NB4 (cell line): ENCODE measurements around the gene PDE4A.

Experiments used
- POLR2A ChIP-seq: IDR thresholded peaks from 2 replicates; pipeline ENCODE4 v1.6.1; 2011; ENCODE audit warnings: mild to moderate bottlenecking; ENCODE audit not compliant: insufficient read length; ENCODE audit errors: extremely low read depth
- TF ChIP-seq, protein P1 (sequence below): IDR thresholded peaks from one replicate; pipeline ENCODE4 v1.5.1; 2012; ENCODE audit warnings: low read depth, low read length

DNA sequence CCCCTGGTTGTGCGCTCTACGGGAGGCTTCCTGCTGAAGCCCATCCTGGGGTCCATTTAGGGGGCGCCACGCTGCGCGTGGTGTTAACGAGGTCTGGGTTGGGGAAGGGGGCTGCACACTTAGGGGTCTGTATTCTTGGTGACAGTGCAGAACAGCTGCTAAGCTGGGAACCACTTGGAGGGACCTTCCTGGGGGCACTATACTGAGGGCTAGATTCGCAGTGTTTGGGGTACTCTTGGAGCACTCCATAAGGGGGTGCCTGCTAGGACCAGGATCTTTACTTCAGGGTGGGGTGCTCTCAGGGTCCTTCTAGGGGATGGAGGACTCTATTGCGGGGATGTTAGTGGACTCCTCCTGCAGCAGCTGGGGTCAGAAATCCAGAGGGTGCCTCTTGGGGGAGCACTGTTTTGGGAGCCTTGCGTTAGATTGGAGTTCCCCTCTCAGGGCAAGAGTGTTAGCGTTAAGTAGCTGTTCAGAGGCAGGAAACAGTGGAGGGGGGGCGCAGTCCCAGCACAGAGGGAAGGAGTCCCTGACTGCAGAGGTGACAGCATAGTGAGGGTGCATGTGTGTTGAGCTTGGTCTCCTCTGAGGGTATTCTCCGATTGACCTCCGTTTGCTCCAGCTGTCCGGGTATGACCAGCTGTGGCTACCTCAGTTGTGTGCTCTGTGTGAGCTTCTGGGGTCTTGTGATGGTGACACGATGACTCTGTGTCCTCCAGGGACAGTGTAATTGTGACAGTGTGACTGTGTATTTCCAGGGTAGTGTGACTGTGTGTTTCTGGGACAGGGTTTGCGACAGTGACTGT is 1.1 kb downstream of the PDE4A start:
- TF ChIP-seq POLR2A = no peak
- TF ChIP-seq, protein P1, sequence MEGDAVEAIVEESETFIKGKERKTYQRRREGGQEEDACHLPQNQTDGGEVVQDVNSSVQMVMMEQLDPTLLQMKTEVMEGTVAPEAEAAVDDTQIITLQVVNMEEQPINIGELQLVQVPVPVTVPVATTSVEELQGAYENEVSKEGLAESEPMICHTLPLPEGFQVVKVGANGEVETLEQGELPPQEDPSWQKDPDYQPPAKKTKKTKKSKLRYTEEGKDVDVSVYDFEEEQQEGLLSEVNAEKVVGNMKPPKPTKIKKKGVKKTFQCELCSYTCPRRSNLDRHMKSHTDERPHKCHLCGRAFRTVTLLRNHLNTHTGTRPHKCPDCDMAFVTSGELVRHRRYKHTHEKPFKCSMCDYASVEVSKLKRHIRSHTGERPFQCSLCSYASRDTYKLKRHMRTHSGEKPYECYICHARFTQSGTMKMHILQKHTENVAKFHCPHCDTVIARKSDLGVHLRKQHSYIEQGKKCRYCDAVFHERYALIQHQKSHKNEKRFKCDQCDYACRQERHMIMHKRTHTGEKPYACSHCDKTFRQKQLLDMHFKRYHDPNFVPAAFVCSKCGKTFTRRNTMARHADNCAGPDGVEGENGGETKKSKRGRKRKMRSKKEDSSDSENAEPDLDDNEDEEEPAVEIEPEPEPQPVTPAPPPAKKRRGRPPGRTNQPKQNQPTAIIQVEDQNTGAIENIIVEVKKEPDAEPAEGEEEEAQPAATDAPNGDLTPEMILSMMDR = no peak
